Endometrial microvascular endothelial cells (primary cell): ENCODE results near the gene FCER1G. TPM values are rescaled to one million over a fixed set of nuclear protein-coding genes. Genes with fewer than 3 reads are reported as not detected.

Source experiments
- in situ Hi-C: cut with HindIII; loops from 2 replicates; pipeline ENCODE4 v1.10.0; 2017; ENCODE audit warnings: low sequenced_read_pairs, low pct_unique_long_range_greater_than_20kb; ENCODE audit errors: inconsistent ontology term
- total RNA-seq: library from RNA; depleted of rRNA; stranded (reverse); fragments of >200 nt; gene quantifications from one replicate; pipeline ENCODE4 v1.2.3, GENCODE V29; 2015; ENCODE audit errors: inconsistent ontology term

Gene FCER1G
- total RNA-seq, 1 donor from 2014 or later, result not detected

DNA sequence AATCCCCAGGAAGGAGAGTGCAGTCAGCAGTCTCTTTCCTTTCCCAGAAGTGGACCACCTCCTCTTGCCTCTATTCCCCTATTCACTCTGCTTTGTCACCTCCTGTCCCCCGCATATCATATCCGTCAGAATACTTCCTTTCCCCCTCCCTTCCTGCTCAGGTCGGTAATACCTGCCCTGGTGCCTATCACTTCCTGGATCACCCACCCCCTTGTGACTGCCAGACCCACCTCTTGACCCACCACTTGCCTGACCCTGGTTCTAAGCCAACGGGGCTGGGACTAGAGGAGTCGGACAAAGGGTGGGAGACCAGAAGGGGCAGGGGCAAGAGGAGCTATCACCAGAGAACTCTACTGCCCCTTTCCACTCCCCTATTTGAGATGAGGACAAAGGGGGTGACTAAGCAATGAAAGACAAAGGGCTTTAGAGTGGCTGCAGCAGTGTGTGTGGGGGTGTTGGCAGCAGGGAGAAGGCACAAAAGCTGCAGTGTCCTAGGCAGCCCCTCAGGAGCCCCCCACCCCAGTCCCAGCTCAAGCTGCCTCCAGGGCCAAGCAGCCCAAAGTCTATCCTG is 14.6 kb upstream of the FCER1G start:
- in situ Hi-C loops, result loop anchor here (25.0 kb wide), 1 partner anchor 162 kb away; the partner anchor contains the start of gene CFAP126

DNA sequence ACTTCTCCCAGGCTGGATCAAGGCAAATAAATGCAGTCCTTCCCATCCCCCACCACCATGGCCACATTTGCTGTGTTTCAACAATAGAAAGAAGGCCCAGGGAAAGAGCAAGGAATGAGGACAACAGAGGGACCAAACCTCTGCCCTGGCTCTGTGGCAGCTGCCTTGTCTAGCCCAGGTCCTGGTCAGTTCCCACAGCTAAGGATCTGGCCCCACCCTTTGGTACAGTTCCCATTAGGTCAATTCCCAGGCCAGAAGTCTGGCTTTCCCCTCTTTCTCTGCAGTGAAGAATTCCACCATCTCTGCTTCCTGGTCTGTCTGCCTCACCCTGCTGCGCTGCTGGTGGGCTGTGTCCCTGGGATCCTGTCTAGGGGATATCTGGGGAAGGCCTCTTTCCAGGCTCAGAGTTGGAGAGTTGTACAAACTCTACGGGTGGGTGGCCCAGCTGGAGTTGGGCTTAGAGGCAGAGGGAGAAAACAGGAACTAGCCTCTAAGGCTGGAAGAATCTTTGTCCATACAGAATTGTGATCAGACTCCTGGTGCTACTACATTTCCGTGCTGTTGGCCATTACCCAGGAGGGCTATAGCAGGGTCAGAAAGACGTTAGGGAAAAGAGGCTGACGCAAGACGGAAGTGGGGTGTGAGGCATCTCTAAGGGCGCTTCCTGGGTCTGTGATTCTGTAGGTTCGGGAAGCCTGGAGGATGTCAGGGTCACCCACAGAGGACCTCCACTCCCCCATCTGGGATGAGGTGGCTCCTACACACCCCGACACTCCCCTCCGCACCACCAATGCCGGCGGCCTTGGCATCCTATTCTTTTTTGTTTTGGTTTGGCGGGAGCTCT is 13.9 kb upstream of the FCER1G start:
- in situ Hi-C loops, result loop anchor here (25.0 kb wide), 1 partner anchor 161 kb away; the partner anchor contains the start of gene CFAP126

DNA sequence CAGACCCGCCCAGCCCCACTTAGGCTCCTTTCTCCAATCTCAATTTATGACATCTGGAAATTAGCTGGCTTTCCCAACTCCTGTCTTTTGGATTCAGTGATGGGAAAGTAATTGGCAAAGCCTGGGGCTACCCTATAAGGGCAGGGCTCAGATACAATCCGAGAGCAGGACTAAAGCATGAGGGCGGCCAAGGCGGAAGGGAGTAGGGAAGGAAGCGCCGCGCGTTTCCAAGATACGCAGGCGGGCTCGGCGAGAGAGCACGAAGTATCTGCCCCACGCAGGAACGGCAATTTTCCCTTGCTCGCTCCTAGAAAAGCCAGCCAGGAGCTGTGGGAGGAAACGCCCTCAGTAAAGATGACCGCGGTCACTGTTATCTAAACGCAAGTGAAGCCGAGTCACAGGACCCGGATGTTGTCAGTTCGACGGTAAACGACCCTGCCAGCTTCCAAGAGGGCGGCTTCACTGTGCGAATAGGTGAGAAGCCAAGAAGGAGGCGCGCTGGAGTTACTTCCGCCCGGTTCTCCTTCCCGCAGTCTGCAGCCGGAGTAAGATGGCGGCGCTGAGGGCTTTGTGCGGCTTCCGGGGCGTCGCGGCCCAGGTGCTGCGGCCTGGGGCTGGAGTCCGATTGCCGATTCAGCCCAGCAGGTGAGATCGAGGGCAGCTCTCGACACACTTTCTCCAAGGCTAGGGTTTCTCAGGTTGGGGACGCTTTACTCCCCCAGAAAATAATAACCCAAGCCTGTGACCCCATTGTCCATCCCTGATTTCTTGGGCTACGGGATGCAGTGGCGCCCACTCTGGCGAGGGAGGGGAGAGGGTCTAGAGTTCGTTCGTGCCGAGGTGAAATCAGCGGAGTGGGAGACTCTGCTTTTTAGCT is 13.0 kb upstream of the FCER1G start, which contains the start of gene NDUFS2:
NDUFS2 (plus strand) TSS at position 532 of the 877 bp plus-strand sequence; CDS start at position 551, 19 bp downstream.
- in situ Hi-C loops, result loop anchor here (25.0 kb wide), 1 partner anchor 160 kb away; the partner anchor contains the start of gene CFAP126

DNA sequence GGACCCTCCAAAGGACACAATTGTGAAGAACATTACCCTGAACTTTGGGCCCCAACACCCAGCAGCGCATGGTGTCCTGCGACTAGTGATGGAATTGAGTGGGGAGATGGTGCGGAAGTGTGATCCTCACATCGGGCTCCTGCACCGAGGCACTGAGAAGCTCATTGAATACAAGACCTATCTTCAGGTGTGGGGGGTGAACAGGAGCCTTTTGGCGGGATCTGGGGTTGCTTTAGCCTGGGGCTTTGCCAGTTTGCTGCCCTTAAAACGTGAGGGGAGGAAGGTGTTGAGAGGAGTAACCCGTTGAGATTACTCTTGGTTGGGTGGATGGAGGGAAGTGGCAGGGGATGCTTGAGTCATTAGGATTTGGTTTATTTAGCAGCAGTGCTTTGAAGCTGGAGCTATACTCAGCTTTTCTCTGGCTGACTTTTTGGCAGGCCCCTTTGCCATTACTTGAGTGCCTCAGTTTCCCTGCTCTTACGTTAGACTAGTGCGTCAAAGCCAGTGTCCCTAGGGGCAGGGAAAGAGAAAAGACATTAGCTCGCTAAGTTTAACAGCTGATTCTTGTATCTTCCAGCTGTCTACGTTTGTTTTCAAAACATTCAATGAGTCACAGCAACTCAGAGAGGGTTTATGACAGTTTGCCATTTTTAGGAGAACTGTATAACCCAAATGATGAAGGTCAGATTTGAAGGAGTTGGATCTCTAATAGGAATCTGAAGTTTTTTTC is 8.5 kb upstream of the FCER1G start:
- in situ Hi-C loops, result loop anchor here (25.0 kb wide), 1 partner anchor 156 kb away; the partner anchor contains the start of gene CFAP126

DNA sequence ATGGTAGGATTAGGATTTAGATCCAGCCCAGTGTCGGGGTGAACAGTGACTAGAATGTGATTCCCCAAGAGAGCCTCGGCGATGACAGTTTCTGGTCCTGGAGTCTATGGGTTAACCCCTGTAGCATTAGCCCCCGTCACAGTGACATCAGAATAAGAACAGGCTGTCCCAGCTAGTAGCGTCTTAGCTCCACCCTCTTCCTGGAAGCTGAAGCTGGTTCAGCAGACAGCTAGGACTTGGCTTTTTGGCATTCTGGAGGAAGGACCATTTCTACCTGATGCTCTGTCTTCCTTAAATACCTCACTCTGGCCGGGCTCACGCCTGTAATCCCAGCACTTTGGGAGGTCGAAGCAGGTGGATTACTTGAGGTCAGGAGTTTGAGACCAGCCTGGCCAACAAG is 7.9 kb upstream of the FCER1G start:
- in situ Hi-C loops, result loop anchor here (25.0 kb wide), 1 partner anchor 155 kb away; the partner anchor contains the start of gene CFAP126

DNA sequence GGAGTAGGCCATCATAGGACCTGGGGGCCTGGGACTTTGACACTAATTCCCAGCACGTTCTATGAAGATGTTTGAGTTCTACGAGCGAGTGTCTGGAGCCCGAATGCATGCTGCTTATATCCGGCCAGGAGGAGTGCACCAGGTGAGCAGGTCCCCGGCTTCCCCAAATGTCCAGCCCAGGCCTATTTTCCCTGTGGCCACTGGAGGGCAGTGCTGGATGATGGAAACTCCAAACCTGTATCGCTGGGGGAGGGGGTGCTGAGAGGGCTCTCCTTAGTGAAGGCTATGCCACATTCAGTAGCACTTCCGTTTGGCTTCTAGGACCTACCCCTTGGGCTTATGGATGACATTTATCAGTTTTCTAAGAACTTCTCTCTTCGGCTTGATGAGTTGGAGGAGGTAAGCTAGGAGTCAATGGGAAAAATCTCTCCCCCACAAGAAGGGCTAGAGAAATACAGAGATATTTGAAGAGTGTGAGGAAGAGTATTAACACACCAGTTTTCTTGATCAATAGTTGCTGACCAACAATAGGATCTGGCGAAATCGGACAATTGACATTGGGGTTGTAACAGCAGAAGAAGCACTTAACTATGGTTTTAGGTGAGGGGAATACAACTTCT is 5.2 kb upstream of the FCER1G start:
- in situ Hi-C loops, result loop anchor here (25.0 kb wide), 1 partner anchor 152 kb away; the partner anchor contains the start of gene CFAP126

- in situ Hi-C loops, result loop anchor here (25.0 kb wide), 1 partner anchor 148 kb away; the partner anchor contains the start of gene CFAP126
Observed at GRCh38 chr1:161214369-161214768, 726 bp upstream of the FCER1G start.

DNA sequence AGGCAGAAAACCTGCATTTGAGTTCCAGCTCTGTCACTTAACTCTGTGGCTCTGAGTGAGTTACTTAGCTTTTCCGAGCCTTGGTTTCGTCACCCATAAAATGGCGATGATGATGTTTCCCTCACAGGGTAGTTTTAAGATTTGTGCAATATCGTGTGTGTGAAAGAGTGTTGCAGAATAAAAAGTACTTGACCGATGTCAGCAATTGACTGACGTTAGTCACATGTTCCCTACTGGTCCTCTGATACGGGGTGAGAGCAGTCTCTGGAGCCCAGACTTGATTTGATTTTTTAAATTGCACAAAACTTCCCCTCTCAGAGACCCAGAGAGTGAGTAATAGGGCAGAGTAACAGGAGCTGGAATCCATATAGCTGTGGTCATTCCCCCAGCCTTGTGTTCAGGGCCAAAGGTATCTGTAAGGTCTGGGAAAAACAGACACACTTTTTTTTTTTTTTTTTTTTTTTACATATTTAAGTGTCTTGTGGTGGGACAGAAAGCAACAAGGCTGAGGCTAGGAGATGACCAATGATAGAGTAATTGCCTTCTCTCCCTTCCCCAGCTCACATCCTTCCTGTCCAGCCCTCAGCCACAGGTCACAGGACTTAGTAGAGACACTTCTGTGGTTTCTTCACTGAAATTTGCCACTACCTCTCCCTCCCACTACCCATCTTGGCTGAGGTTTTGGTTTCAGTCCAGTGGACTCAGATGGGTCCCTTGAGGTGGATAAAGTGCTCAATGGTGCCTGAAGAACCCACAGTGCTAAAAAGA is 2.0 kb downstream of the FCER1G start:
- in situ Hi-C loops, result loop anchor here (25.0 kb wide), 1 partner anchor 145 kb away; the partner anchor contains the start of gene CFAP126

DNA sequence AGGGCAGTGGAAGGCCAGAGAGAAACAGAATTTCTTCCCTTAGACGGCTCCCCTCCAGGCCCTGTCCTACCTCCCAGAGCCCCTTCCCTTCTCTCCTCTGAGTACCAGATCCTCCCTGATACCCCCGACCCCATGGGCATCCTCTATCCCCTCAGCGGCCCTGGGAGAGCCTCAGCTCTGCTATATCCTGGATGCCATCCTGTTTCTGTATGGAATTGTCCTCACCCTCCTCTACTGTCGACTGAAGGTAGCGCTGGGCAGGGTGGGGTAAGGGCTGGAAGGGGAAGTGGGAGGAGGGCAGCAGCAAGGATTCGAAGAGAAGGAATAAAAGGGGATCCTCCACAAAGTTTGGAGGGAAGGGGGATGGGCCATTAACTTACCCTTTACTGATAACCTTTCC is 2.7 kb downstream of the FCER1G start:
- in situ Hi-C loops, result loop anchor here (25.0 kb wide), 1 partner anchor 144 kb away; the partner anchor contains the start of gene CFAP126

DNA sequence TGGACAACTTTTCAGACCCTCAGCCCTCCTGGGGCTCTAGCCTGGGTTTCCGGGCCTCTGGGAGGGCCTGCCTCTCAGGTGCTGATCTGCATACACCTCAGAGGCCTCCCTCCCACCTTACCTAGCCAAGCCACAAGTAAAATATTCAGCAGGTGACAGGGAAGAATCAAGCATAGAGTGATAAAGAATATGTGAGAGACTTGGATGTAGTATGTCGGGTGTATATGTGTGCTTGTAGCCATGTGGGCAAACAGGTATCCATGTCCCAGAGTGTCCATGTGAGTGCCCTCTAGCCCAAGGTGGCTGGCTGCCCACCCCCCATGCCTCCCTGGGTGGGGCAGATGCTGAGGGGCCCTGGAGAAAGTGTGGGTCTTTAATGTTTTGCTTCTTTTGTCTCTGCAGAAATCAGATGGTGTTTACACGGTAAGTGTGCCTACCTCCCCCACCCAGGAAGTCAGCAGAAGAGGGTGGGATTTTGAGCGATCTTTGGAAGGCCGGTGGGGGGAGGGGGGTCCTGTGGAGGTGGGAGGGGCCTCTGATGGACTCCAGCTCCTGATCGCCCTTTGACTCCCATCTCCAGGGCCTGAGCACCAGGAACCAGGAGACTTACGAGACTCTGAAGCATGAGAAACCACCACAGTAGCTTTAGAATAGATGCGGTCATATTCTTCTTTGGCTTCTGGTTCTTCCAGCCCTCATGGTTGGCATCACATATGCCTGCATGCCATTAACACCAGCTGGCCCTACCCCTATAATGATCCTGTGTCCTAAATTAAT is 3.4 kb downstream of the FCER1G start:
- in situ Hi-C loops, result loop anchor here (25.0 kb wide), 1 partner anchor 144 kb away; the partner anchor contains the start of gene CFAP126

DNA sequence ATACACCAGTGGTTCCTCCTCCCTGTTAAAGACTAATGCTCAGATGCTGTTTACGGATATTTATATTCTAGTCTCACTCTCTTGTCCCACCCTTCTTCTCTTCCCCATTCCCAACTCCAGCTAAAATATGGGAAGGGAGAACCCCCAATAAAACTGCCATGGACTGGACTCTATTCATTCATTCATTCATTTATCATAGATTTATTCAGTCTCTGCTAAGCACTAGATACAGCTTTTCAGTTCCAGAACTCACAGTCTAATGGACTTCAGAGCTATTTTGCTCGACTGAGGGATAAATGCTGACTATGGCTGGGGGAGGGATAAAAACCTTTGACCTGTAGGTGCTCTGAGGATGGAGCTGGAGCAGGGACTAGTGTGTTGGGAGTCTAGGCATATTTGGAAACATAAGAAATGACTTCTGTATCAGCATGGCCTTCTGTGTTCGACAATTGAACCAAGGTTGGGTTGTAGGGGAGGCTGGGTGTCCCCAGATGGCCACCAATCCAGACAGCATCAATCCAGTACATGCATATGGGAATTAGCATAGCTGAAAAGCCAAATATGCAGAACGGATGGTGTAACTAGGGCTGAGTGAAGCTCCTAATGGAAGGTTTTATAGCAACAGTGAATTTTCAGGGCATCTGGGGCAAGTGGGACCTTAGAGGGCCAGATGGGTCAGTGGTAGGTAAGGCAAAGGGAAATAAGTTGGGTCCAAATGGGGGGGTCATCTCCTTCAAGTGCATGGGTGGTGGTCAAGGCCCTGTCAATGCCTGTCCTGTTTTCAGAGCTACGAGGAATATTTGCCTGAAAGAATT is 4.2 kb downstream of the FCER1G start:
- in situ Hi-C loops, result loop anchor here (25.0 kb wide), 1 partner anchor 143 kb away; the partner anchor contains the start of gene CFAP126

DNA sequence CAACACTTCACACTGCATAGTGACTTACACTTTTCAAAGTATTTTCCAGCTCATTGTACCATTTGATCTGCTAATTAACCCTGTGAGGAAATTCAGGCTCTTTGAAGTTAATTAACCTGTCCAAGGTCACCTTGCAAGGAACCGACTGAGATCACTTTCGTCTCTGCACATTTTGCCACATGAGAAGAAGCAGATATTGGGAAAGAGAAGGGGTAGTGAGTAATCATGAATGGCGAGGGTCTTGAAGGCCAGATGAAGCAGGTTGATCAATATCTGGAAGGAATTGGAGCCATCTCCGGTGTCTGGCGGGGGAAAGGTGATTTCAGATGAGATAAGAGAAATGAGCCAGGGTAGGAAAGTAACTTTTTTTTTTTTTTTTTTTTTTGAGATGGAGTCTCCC is 4.9 kb downstream of the FCER1G start:
- in situ Hi-C loops, result loop anchor here (25.0 kb wide), 1 partner anchor 142 kb away; the partner anchor contains the start of gene CFAP126

DNA sequence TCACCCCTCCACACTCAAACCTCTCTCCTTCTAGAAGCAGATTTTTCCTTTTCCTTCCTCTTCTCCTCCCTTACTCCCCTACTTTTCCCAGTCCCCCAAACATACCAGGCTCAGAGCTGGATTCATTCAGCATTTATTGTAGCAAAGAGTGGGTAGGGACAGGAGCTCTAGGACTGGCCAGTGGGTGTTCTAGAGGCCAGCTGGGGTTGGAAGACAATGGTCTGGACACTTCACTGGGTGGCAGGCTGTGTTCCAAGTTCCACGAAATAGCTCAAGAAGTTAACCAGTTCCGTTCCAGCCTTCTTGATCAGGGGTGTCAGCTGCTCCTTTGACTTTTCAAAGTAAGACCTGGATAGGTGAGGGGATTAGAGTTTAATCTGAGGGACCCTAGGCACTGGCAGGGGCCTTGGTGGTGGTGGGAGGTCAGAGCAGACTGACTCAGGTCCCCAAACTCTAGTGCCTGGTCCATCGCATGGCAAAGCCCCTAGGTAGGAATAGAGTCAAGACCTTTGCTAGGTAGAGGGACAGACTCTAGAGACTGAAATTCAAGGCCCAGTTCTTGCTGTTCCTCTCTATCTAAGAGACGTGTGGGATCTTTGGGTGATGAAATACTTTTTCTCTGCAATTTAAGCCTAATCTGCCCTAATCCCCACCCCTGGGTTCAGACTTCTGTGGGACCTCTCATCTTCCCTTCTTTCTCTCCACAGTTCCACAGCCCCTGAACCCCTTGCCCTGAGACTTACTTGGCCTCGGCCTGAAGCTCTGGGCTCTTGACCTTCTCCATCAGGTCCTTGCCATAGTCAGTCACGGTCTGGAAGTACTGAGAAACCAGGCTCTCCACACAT is 7.3 kb downstream of the FCER1G start:
- in situ Hi-C loops, result loop anchor here (25.0 kb wide), 1 partner anchor 140 kb away; the partner anchor contains the start of gene CFAP126
